ENCODE measurements around the gene IFI30.

IFI30 gene

DNA sequence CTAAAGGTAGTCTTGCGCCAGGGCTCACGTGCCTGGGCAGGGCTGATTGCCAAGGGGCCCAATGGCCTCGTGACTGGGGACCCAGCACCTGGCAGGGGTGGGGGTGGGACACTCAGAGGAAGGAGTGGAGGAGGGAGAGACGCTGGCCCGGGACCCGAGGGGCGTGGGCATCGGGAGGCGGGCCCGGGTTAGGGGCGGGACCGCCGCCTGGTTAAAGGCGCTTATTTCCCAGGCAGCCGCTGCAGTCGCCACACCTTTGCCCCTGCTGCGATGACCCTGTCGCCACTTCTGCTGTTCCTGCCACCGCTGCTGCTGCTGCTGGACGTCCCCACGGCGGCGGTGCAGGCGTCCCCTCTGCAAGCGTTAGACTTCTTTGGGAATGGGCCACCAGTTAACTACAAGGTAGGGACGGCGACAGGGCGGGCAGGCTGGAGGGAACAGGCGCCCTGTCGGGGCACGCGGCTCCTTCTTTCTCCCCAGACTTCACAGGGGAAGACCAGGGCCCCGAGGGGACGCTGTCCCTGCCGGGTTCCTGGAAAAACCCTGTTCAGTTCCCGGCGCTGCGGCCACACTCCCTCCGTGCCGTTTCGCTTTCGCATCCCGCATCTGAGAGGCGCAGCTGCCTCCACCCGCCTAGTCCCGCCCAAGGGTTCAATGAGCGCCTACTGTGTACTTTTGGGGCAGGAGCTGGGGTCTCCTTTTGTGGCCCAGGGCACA, at the start of gene IFI30:
IFI30 (plus strand) TSS at position 242 of the 717 bp plus-strand sequence; CDS start at position 271, 29 bp downstream.
- no peak for DNase-seq

DNA sequence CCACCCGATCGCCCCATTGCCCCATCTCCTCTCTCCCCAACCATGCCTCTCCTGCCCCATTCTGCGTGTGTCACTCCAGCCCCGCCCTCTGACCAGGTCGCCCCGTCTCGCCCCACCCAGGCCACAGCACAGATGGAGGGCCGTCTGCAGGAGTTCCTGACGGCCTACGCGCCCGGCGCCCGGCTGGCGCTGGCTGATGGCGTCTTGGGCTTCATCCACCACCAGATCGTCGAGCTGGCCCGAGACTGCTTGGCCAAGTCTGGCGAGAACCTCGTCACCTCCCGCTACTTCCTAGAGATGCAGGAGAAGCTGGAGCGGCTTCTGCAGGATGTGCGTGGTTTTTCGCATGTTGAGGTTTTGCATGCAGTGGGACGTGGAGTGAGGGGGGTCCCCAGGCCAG, 49.8 kb upstream of the IFI30 start:
- DNase-seq, result no peak

DNA sequence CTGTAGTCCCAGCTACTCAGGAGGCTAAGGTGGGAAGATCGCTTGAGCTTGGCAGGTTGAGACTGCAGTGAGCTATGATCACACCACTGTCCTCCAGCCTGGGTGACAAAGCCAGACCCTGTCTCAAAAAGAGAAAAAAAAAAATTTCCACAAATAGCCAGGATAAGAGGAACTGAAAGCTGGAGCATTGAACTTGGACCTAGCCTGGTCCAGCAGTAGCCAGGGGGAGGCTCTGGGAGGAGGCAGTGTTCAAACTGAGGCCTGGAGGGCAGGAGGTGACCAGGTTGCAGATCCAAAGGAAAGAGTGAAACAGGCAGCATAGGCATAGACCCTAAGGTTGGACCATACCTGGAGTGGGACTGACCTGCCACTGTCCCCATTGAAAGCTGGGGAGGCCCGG, 47.5 kb upstream of the IFI30 start:
- DNase-seq, result no peak

DNA sequence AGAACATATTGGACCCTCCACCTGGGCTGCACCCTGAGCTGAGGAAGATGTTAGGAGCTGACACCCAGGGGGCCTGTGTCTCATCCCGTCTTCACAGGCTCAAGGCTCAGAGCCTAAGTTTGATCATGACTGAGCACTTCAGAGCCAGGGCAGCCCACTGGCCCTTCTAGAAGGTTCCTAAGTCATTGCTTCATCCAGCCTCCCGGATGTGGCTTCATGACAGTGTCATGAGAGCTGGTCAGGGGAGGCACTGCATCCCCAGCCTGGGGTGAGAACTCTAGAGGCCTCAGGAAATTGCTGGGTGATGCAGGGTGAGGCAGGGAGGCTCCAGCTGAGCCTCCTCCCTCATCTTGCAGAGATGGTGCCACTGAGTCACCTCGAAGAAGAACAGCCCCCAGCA, 45.6 kb upstream of the IFI30 start:
- DNase-seq, result no peak

DNA sequence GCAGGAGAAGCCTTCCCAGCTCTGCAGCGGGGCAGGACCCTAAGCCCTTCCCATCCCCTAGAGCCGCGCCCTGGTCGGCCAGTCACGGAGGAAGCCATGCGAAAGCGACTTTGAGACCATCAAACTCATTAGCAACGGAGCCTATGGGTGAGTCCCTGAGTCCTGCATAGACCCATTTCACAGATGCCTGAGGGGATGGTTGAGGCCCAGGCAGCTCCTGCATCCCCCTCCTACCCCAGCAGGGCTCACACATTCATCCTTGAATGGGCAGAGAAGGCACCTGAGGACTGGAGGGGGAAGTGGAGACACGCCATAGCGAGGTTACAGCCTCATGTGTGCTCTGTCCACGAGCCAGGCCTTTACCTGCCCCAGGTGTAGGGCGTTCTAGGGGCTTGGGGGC, 44.8 kb upstream of the IFI30 start:
- DNase-seq, result no peak

DNA sequence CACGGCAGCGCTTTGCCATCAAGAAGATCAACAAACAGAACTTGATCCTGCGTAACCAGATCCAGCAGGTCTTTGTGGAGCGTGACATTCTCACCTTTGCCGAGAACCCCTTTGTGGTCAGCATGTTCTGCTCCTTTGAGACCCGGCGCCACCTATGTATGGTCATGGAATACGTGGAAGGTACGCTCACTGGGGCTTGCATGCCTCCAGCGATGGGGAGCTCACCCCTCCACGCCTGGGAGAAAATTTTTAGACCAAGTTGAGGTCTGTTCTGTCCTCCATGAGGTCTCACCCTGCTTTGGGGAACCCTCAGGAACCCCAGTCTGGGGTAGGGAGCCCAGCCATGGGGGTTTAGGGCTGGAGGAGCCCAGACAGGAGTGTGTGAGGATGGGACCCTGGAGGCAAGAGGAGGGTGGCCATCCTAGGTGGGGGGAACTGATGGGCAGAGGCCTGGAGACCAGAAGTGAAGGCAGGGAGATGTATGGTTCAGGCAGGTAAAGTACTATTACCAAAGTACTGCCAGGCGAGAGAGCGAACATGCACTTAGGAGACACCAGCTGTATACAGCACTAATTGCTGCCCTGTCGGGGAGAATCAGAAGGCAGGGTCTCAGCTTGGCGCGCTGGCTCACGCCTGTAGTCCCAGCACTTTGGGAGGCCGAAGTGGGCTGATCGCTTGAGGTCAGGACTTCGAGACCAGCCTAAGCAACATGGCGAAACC, 42.9 kb upstream of the IFI30 start:
- DNase-seq, result no peak

DNA sequence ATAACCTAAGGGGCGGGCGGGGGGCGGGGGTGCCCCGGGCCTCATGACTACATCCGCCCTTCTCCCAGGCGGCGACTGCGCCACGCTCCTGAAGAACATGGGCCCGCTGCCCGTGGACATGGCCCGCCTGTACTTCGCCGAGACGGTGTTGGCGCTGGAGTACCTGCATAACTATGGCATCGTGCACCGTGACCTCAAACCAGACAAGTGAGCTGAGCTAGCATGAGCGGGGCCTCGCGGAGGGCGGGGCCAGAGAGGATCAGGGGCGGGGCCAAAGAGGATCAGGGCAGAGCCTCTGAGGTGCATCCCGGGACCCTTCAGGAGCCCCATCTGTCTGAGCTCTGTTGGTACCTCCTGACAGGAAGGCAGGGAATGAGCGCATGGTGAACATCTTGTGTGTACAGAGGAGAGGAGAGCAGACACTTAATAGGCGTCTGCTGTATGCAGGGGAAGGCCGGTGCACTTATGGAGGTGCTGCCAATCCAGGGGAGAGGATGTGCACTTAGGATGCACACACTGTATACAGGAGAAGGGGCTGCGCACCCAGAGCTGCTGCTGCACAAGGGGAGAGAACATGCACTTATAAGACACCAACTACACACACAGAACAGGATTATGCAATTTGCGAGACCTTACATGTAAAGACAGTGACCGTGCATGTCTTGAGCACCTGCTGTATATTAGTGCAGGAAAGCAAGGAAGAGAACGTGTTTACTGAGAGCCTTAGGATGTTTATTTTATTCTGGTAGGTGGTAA, 41.6 kb upstream of the IFI30 start:
- DNase-seq, result no peak

DNA sequence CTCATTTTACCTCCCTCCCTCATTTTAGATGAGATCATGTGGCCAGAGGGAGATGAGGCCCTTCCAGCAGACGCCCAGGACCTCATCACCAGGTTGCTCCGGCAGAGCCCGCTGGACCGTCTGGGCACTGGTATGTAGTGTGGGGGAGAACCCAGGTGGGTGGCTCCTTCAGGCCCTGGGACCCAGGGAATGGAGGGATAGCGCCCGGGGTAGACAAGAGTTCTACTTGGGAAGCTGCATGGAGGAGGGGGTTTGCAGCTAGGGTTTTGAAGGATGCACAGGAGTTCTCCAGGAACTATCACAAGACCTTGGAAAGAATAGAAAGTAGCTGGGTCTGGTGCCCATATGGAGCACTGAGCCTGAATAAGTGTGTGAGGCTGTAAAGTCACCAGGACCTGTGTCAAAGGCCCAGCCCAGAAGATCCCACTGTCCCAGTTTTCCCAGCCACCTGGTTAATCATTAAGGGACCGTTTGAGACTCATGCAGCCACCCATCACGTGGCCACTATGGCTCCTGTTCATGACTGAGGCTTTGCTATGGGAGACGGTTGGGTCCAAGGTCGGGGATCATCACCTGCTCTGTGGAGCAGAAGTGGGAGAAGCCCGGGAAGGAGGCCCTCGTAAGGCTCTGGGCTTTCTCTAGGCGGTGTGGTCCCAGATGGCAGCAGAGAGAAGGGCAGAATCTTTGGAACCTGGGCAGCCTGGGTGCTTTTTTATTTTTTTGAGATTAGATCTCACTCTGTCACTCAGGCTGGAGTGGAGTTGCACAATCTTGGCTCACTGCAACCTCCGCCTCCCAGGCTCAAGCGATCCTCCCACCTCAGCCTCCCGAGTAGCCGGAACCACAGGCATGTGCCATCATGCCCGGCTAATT, 37.7 kb upstream of the IFI30 start:
- DNase-seq, result no peak

DNA sequence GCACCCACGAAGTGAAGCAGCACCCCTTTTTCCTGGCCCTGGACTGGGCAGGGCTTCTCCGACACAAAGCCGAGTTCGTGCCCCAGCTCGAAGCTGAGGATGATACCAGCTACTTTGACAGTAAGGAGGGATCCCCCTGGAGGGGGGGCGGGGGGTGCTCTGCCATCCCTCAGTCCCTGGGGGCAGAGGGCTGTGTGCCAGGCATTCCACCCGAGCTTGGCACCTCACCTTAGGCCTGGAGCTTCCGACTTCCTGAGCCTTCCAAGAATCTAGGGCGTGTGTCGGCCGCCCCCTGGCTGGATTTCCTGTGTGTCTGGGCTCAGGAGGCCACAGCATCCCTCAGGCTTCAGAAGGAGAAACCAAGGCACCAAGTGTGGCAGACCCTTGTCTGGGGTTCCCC, 36.4 kb upstream of the IFI30 start:
- DNase-seq, result no peak

DNA sequence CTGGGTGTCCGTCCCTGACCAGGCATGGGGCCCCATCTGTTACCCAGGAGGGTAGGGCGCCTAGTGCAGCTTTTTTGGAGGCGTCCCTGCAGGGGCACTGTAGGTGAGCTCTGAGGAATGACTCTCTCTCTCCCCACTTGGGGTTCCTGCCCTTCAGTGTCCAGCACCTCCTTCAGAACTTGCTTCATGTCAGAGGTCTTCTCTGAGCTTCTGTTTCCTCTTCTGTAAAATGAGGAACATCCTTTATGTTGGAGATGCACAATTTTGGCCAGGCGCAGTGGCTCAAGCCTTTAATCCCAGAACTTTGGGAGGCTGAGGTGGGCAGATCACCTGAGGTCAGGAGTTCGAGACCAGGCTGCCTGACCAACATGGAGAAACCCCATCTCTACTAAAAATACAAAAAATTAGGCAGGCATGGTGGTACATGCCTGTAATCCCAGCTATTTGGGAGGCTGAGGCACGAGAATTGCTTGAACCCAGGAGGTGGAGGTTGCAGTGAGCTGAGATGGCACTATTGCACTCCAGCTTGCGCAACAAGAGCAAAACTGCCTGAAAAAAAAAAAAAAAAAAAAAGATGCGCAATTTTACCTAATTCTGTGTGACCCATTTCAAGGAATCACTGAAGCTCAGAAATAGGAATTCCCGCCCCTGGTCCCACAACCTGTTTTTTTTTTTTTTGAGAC, 35.8 kb upstream of the IFI30 start:
- no peak for DNase-seq

DNA sequence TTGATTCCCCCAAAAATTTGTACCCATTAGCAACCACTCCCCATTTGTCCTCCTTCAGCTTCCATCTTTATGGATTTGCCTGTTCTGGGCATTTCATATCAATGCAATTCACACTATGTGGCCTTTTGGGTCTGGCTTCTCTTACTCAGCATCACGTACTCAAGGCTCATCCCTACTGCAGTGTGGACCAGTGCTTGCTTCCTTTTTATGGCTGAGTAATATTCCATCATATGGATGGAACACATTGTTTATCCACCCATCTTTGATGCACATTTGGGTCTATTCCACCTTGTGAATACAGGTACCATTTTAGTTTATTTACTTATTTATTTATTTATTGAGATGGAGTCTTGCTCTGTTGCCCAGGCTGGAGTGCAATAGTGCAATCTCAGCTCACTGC, 33.1 kb upstream of the IFI30 start:
- no peak for DNase-seq

DNA sequence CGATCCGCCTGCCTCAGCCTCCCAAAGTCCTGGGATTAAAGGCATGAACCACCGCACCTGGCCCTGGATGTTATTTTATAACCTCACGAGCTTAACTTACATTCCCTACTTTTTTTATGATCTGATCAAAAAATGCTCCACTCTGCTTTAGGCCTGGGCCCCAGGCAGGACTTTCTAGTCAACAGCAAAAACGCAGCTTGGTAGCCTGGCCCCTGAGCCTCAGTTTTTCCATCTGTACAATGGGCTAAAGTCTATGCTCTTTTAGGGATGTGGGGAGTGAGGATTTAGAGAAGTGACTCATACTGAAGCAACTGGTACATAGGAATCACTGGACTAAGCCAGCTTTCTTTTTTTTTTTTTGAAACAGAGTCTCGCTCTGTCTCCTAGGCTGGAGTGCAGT, 32.6 kb upstream of the IFI30 start:
- DNase-seq, result no peak

DNA sequence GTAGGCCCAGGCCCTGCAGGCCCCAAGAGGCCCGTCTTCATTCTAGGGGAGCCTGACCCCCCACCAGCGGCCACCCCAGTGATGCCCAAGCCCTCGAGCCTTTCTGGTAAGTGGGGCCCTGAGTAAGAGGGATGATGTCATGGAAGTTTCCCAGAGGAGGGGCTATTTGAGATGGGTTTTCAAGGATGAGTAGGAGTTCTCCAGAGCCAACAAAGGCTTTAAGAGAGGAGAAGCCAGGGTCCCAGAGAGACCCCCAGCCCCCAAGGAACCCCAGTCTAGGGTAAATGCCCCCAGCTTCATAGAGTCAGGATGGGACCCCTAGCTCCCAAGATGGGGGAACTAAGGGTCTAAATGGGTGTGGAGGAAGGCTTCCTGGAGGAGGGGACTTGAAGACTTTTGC, 29.7 kb upstream of the IFI30 start:
- DNase-seq, result no peak

DNA sequence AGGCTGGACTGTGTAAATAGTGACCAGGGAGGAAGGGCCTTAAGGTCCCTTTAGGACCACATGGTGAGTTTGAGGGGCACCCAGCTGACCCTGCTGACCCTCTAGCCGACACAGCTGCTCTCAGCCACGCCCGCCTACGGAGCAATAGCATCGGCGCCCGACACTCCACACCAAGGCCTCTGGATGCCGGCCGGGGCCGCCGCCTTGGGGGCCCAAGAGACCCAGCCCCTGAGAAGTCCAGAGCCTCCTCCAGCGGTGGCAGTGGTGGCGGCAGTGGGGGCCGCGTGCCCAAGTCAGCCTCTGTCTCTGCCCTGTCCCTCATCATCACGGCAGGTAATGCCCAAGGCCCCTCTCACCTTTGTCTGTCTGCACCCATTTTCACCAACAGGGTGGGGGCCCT, 29.3 kb upstream of the IFI30 start:
- no peak for DNase-seq

DNA sequence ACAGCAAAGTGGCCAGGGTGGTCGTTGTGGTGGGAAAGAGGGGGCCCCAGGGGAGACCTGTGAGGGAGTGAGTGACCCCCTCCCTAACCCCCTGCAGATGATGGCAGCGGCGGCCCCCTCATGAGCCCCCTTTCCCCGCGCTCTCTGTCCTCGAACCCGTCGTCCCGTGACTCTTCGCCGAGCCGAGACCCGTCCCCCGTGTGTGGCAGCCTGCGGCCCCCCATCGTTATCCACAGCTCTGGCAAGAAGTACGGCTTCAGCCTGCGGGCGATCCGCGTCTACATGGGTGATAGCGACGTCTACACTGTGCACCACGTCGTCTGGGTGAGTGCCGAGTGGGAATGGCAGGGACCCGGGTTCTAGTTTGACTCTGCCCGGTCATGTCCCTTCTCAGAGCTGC, 28.7 kb upstream of the IFI30 start:
- DNase-seq, result no peak

DNA sequence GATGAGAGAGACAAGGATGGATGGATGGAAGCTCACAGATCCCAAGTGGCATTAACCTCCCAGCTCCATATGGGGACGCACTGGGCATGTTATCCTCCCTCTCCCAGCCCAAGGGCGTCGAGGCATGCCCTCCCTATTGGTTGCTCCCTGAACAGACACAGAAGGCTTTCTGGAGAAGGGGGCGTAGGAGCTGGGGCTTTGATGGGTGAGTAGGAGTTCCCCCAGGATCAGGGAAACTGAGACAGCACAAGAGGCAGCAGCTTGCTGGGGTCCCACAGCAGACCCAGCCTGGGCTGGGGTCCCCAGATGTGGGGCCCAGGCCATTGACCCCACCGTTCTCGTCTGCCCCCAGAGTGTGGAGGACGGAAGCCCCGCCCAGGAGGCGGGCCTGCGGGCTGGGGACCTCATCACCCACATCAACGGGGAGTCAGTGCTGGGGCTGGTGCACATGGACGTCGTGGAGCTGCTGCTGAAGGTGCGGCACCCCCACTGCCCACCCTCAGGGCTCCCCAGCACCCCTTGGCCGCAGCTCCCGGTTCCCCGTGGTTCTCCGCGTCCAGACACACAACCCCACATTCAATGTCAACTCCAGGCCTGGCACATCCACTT, 28.1 kb upstream of the IFI30 start:
- no peak for DNase-seq

DNA sequence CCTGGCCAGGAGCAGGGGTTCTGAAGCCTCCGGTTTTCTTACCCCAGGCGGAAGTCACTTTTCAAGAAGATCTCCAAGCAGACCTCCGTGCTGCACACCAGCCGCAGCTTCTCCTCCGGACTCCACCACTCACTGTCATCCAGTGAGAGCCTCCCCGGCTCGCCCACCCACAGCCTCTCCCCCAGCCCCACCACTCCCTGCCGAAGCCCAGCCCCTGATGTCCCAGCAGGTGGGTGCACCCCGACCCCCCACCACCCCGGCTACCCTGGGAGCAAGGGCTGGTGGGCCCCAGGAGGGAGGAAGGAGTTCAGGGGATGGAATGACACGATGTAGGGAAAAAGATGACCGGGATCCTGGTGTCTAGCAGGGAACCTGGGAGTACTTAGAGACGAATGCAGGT, 26.2 kb upstream of the IFI30 start:
- no peak for DNase-seq

DNA sequence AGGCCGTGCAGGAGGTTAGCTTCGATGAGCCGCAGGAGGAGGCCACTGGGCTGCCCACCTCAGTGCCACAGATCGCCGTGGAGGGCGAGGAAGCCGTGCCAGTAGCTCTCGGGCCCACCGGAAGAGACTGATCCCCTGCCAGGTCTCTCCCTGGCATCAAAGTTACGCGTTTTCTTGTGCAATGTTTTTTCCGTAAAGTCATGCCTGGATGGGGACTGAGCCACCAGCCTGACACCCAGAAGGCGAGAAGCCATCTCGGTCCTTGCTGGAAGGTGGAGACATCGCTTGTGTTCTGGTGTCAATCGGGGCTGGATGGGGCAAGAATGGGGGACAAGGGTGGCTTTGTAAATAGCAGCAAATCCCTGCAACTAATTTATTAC, 24.0 kb upstream of the IFI30 start:
- no peak for DNase-seq

DNA sequence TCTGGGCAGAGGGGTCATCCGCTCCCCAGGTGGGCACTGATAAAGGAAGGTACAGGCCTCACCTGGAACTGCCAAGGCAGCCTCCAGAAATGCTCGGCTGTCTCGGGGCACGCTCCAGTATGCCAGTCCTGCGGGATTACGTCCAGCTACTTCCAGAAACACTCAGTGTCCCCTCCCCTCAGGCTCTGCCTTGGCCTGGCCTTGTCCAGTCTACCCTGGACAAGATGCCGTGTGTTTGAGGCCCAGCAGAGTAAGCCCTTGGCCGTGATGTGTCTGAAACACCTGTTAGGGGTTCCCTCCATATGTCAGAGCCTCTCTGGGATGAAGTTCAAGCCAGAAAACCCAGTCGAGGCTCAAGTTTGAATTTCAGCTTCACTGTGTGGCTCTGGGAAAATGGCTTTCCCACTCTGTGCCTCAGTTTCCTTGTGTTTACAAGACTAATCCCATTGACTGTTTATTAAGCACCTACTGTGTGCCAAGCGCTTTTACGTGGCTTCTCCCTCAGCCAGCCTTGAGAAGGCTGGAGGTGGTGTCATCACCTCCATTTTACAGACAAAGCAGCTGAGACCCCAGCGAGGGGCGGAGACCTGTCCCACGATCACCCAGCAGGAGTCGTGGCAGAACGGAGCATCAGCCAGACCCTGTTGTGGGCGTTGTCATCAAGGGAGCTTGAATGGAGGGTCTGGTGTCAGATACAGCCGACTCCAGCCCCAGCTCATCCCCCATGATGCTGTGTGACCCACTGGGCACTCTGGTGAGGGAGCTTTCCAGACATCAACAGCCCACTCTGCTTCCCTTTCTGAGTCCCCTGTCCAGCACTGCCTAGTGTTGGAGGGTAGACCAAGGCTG, 22.6 kb upstream of the IFI30 start:
- no peak for DNase-seq

DNA sequence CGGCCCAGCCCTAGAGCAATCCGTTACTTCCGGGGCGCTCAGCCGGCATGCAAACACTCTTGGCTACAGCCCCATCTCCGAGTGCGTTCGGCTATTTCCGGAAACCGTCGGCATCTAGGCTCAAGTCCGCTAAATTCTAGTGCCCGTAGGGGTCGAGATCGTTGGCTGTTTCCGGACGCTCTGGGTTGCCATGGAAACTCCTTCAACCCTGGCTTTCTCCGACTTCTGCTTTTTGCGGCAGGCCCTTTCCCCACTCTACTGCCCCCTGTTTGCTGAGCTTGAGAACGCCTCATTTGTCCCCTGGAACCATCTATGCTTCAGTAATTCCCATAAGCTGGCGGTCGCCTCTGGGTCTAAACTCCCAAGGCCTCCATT, 21.2 kb upstream of the IFI30 start:
- DNase-seq, result no peak
